Stimulated activated CD4-positive, alpha-beta T cell treated with anti-CD3 and anti-CD28 coated beads, Interleukin-4, amount 100 ng/mL, for 4 hours (primary cell): ENCODE results near the gene GCAT.

ENCODE experiments used
- DNase-seq, 2 experiments: peaks; one replicate each; pipeline ENCODE4 v3.0.0-alpha.2; 2020

Gene GCAT

GRCh38 chr22:37811867-37812266 lies 4.1 kb downstream of the GCAT start:
- no peak for DNase-seq

- DNase-seq, result no peak
These were observed 5.3 kb downstream of the GCAT start for GRCh38 chr22:37812869-37813678.

- DNase-seq, result no peak
These were observed 7.9 kb downstream of the GCAT start for GRCh38 chr22:37815593-37815992.

GRCh38 chr22:37816543-37817180 lies 8.9 kb downstream of the GCAT start:
- no peak for DNase-seq

- DNase-seq, result peak; percentile 73 to 87
These were observed 10.1 kb downstream of the GCAT start for GRCh38 chr22:37817705-37818408.

GRCh38 chr22:37818409-37819104 lies 10.8 kb downstream of the GCAT start:
- DNase-seq, result peak; percentile 56 to 68

- no peak for DNase-seq
These were observed 11.3 kb downstream of the GCAT start for GRCh38 chr22:37819105-37819433.

GRCh38 chr22:37820350-37820749 lies 12.6 kb downstream of the GCAT start:
- no peak for DNase-seq

GRCh38 chr22:37822079-37822833 lies 14.5 kb downstream of the GCAT start:
- DNase-seq, result no peak

- no peak for DNase-seq
These were observed 15.6 kb downstream of the GCAT start, which contains the start of gene GALR3 for GRCh38 chr22:37823134-37823985. TSS of gene GALR3 (plus strand) at chr22:37823382. CDS start at chr22:37823407, 25 bp downstream.

- DNase-seq, result no peak
These were observed 17.2 kb downstream of the GCAT start for GRCh38 chr22:37824674-37825641.

- no peak for DNase-seq
These were observed 19.3 kb downstream of the GCAT start for GRCh38 chr22:37827056-37827455.

GRCh38 chr22:37830093-37830842 lies 22.5 kb downstream of the GCAT start:
- no peak for DNase-seq

- DNase-seq, result no peak
These were observed 23.7 kb downstream of the GCAT start for GRCh38 chr22:37831472-37831871.

- DNase-seq, result no peak
These were observed 24.5 kb downstream of the GCAT start for GRCh38 chr22:37832022-37832857.

GRCh38 chr22:37842015-37842793 lies 34.5 kb downstream of the GCAT start:
- no peak for DNase-seq

- peak; percentile 29 to 51 for DNase-seq
These were observed 36.0 kb downstream of the GCAT start for GRCh38 chr22:37843741-37844089.

- DNase-seq, result no peak
These were observed 37.2 kb downstream of the GCAT start for GRCh38 chr22:37844904-37845329.
